Measurements from ENCODE around the gene ERBB2.
A peak's percentile ranks its signal among the peaks of the same experiment; 100 is the strongest.
"Not testable (repeated sequence)": the region's sequence is repeated elsewhere in the genome, so short reads cannot be mapped to it uniquely, and the experiment has no call there.

The ERBB2 gene

DNA sequence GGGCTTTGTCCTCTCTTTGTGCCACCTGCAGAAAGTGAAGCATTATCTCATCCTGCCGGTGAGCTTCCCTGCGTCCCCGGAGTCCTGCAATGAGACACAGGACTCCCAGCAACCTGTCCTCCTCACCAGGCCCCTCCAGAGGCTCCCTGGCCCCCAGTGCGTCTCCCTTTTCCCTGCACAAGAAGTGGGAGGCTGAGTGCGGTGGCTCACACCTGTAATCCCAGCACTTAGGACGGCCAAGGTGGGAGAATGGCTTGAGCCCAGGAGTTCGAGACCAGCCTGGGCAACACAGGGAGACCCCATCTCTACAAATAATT lies 46.2 kb downstream of the ERBB2 start:
- TF ChIP-seq, protein P1, sequence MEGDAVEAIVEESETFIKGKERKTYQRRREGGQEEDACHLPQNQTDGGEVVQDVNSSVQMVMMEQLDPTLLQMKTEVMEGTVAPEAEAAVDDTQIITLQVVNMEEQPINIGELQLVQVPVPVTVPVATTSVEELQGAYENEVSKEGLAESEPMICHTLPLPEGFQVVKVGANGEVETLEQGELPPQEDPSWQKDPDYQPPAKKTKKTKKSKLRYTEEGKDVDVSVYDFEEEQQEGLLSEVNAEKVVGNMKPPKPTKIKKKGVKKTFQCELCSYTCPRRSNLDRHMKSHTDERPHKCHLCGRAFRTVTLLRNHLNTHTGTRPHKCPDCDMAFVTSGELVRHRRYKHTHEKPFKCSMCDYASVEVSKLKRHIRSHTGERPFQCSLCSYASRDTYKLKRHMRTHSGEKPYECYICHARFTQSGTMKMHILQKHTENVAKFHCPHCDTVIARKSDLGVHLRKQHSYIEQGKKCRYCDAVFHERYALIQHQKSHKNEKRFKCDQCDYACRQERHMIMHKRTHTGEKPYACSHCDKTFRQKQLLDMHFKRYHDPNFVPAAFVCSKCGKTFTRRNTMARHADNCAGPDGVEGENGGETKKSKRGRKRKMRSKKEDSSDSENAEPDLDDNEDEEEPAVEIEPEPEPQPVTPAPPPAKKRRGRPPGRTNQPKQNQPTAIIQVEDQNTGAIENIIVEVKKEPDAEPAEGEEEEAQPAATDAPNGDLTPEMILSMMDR (IDR thresholded peaks at IDR 0.05; ENCODE audit: extremely low read depth, missing control alignments), result no peak

DNA sequence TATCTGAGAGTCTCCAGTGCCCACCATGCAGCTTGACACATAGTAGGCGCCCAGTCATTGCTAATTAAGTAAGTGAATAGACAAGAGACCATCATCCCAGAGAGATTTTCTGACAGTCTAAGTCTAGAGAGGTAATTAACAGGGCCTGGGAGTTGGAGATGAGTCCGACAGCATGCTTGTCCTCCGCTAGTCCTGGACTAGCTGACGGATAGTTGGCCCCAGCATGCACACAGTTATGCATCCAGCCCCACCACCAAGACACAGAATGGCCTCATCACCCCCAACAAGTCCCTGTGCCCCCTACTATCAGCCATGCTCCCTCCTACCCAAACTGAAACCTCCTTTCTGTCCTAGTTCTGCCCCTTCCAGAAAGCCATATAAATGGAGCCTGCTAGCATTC lies 47.9 kb downstream of the ERBB2 start:
- TF ChIP-seq, protein P1 (IDR thresholded peaks at IDR 0.05; ENCODE audit: extremely low read depth, missing control alignments), result no peak

More for the DNA sequence above, 46.2 kb downstream of the ERBB2 start:
- DNase-seq (ENCODE audit: low spot score), result no peak

DNA sequence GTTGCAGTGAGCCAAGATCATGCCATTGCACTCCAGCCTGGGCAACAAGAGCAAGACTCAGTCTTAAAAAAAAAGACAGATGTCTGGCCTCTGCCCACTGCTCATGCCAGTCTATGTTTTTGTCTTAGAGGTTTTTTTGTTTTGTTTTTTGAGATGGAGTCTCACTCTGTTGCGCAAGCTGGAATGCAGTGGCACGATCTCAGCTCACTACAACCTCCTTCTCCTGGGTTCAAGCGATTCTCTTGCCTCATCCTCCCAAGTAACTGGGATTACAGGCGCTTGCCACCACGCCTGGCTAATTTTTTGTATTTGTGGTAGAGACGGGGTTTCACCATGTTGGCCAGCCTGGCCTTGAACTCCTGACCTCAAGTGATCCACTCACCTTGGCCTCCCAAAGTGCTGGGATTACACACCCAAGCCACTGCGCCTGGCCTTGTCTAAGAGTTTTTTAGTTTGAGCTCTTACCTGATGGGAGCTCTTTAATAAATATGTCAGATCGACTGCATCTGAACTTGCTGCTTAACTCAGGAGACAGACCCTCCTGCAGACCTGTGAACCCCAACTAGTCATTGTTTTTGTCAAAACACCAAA lies 48.7 kb downstream of the ERBB2 start:
- not testable (repeated sequence) for DNase-seq (ENCODE audit: low spot score)

More for the DNA sequence above, 47.9 kb downstream of the ERBB2 start:
- DNase-seq (ENCODE audit: low spot score), result no peak

DNA sequence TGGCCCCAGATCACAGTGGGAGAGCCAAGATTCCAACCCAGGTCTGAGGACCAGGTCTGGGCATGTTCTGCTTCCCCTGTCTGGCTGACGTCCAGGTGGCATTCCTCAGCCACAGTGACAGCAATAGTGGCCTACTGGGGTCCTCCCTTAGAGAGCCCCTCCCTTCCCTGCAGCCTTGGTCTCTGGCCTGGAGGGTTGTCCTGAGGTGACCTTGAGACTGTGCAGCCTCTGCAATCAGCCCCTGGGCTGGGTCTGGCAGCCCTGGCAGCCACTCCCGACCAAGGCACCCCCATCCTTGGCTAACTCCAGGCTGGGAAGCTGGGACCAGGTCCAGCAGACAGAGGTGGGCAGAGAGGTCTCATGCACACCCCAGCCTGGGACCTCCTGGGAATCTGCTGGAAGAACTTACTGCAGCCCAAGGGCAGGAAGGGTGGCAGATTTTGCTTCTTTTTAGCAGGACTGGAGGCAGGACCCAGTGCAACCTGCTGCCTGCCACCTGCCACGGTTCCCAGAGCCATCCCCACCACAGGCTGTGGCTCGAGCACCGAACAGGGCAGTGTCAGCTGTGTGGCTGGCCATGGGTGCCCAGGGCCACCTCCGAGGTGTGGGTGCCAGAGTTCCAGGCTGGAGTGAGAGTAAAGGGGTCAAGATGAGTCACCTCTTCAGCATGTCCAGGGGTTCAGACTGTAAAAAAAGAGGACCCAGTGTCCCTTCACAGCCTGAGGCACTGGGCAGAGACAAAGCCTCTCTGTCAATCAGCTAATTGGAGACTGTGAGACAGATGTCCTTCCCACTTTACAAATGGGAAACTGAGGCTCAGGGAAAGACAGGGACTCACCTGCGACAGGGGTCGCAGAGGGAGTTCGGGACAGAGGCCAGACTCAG lies 50.5 kb downstream of the ERBB2 start:
- TF ChIP-seq, protein P1 (IDR thresholded peaks at IDR 0.05; ENCODE audit: extremely low read depth, missing control alignments), result no peak
- DNase-seq (ENCODE audit: low spot score), result no peak

DNA sequence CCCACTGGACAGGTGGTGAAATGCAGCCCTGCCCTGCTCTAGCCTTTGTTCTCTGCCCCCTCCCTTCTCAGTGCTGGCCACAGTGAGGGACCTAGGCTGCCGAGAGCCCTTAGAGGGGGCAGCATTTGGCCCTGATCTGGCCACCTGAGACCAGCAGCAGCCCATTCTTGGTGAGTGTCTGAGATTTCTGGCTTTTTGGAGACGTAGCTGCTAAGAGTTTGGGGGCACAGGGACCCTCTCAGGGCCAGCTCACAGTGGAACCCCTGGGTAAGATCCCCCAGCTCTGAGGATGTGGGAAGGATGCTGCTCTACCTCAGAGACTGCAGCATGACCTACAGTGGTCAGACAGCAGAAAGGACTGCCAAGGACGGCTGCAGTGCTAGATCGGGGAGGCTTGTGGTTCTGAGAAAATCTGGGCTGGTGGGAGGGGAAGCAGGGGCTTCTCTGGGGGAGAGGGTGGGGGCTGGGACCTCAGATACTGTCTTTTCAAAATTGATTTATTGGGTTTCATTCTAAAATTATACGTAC lies 51.2 kb downstream of the ERBB2 start:
- TF ChIP-seq, protein P1 (IDR thresholded peaks at IDR 0.05; ENCODE audit: extremely low read depth, missing control alignments), result no peak
- DNase-seq (ENCODE audit: low spot score), result no peak

DNA sequence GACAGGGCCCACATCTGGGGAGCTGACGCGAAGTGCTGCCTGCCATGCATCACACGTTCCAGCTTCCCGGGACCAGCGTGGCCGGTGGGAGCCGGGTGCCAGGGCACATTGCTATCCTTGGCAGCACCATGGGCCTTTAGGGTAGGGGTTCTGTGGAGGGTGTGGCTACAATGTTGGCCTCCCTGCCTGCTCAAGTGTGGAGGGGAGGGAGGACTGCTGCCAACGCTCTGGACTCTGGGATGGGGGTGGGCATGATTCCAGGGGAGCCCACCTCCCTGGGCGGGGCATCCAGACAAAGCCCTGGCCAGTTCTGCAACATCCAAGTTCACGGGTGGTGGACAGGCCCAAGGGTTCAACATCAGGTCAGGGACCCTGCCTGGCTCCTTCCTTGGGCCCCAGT lies 51.8 kb downstream of the ERBB2 start:
- TF ChIP-seq, protein P1 (IDR thresholded peaks at IDR 0.05; ENCODE audit: extremely low read depth, missing control alignments), result no peak
- DNase-seq (ENCODE audit: low spot score), result no peak

DNA sequence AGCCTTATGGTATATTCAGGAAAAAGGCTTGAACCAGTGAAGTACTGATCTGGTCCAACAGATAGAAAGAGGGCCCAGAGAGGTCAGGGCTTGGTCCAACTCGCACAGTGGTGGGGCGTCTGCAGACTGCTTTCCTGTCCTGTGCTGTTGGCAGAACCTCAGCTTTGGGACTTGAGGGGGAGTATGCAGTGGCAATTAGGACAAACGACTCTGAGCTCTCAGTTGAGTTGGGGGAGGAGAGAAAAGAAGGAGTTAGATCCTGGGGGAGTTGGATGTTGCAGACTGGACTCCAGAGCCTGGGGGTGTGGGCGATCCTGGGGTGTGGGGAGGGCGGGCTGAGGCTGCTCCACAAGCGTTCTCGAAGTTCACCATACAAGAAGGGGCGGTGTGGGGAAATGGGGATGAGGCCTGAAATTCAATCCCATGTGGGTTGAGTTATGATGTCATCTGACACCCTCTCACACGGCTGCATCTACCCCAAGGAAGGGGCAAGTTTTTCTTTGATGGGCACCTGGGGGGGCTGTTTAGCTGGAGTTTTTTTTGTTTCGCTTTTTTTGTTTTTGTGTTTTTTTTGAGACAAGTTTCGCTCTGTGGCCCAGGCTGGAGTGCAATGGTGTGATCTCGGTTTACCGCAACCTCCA lies 52.5 kb downstream of the ERBB2 start:
- TF ChIP-seq, protein P1 (IDR thresholded peaks at IDR 0.05; ENCODE audit: extremely low read depth, missing control alignments), result no peak
- peak; percentile 13 for DNase-seq (ENCODE audit: low spot score)
